GM19035 (cell line): ENCODE results near the gene OSBPL9.
"Not testable (repeated sequence)": the region's sequence is repeated elsewhere in the genome, so short reads cannot be mapped to it uniquely, and the experiment has no call there.

Experiments
- ATAC-seq: cut with Tn5 transposase; IDR thresholded peaks from one replicate; pipeline ENCODE4 v1.9.1; 2021; ENCODE audit not compliant: unreplicated experiment

OSBPL9 gene

GRCh38 chr1:51705035-51705434, 88.1 kb downstream of the OSBPL9 start:
- ATAC-seq = no peak

GRCh38 chr1:51708911-51709760, 92.2 kb downstream of the OSBPL9 start:
- no peak for ATAC-seq

DNA sequence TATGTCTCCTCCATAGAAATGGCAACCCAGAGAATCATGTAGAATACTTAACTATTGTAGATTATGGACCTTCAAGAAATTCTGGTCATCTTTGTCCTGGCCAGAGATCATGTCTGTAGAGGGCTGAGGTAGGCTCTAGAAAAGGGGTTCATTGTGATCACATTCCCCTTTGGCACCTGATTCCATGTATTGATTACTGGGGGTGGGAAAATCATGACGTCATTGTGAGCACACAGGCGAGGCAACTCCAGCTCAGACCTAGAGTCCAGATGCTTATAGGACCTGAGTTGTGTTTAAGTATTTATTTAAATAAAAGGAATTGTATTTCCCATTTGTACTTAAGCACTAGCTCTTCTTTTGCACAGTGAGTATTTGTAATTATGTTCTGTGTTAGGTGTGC, 93.1 kb downstream of the OSBPL9 start:
- ATAC-seq = no peak

DNA sequence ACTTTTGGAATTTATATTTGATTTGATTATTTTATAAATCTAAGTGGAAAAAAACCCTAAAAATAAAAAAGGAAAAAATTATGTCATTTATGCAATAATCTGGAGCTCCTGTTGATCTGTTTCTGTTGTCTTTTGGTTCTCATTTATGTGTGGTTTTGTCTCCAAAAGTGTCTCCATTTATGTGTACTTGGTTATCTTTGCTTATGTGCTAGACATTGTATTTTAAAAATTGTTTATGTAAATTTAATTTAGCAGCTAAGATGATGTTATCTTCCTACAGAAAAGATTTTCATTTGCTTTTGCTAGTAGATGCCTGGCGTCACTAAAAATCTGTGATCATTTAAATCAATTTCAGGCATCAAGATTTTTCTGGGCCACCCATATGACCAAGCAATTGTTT, 95.7 kb downstream of the OSBPL9 start:
- no peak for ATAC-seq

DNA sequence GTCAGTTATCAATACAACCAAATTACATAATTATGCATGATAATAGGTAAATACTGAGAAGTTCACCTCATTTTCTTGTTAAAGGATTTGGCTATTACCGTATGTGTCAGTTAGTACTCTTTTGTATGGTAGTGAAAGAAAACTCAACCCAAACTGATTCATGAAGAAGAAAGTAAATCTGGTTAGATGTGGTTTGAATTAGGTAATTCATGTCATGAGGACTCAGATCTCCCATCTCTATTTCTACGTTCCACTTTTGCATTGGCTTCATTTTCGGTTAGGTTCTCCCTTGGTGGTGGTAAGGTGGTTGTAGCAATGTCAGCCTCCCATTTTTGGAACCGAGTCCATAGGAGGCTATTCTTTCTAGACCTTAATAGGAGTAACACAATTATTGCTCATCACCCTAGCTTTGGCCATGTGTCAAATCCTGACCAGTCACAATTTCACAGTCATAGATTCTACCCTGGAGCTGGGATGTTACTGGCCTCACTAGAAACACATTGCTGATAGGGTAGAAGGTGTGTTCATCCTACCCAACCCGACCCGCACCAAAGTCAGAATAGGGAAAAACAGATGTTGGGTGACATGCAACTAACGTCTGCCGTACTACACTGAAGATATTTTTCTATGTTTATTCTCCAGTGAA, 97.6 kb downstream of the OSBPL9 start:
- ATAC-seq = no peak

DNA sequence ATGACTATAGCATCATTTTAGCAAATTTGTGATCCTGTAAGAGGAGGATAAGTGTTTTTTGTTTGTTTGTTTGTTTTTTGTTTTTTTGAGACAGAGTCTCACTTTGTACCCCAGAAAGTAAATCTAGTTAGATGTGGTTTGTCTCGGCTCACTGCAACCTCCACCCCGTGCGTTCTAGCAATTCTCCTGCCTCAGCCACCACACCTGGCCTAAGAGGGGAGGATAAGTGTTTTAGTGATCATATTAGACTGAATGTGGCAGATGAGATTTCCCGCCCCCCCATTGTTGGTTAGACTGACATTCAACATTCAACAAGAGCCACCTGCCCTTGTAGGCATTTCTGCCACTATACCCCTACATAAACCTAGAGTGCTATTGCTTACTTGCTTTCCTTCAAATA, 98.5 kb downstream of the OSBPL9 start:
- ATAC-seq = no peak

DNA sequence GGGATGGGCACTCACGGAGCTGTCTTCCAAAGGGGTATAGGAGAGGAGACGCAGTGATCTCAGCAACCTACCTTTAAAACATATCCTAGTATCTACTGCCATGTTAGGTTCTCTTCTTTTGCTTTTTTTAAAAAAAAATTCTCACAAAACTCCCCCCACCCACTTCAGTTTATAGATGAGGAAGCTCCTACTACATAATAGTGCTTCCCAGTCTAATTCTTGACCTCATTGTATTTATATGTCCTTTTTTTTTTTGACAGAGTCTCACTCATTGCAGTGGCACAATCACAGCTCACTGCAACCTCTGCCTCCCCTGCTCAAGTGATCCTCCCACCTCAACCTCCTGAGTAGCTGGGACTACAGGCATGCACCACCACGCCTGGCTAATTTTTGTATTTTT, 99.9 kb downstream of the OSBPL9 start:
- ATAC-seq = no peak

DNA sequence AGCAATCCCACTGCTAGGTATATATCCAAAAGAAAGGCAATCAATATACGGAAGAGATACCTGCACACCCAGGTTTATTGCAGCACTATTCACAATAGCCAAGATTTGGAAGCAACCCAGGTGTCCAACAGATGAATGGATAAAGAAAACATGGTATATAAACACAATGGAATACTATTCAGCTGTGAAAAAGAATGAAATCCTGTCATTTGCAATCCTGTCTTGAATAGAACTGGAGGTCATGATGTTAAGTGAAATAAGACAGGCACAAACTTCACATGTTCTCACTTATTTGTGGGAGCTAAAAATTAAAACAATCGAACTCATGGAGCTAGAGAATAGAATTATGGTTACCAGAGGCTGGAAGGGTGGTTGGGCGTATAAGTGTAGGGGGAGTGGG, 101.0 kb downstream of the OSBPL9 start:
- no peak for ATAC-seq

GRCh38 chr1:51719146-51719545, 102.3 kb downstream of the OSBPL9 start:
- ATAC-seq = no peak

- no peak for ATAC-seq
These were observed 107.9 kb downstream of the OSBPL9 start for GRCh38 chr1:51724797-51725196.

- no peak for ATAC-seq
These were observed 109.2 kb downstream of the OSBPL9 start for GRCh38 chr1:51726051-51726450.

DNA sequence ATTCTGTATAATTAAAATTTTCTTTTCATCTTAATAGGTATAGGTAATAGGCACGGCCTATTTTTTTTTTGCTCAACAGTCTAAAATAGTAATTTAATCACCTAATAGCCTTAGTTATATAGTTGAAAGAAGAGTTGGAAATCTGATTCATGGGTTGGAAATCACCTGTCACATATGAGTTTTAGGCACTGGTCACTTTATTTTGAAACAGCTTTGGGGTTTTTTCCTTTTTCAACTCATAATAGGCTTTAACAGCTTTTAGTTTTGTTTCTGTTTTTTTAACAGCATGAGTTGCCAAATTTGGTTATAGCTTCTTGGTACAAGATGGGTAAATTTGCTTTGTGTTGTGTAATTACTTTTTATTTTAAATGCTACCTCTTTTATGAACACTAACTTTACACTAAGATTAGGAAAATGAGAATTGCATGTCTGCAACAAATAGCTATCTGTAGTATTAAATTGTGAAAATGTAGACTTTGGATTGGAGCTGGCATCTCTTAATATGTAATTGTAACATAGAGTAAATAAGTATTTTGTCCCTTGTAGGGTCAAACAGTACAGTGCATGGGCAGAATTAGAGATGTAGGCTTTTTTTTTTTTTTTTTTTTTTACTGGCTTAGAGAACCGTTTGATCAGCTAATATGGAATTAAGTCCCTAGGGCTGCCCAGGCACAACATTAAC, 109.8 kb downstream of the OSBPL9 start:
- ATAC-seq = no peak

GRCh38 chr1:51727366-51727765, 110.5 kb downstream of the OSBPL9 start:
- no peak for ATAC-seq

GRCh38 chr1:51728611-51729155, 111.8 kb downstream of the OSBPL9 start:
- ATAC-seq = no peak

- ATAC-seq = peak; percentile 92
These were observed 112.4 kb downstream of the OSBPL9 start for GRCh38 chr1:51729156-51729823.

DNA sequence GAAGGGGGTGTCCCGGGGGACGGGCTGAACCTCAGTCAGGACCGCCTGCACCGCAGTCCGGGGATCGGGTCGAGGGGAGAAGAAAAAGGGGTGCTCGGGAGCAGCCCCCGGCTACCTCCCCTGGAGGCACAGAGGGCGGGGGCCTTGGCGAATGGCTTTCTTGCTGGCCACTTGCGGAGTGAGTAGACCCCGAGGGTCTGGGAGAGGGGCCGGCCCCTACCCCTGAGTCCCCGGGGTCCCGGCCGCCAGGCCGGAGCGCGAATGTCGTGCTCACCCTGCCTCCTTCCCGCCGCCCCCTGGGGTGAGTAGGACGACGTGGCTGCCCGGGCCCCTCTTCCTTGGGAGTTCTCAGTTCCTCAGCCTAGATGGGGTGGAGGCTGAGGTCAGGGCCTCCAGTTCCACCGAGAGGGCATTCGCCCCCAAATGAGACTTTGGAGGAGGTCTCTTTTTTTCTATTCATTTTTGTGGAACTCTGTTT, 113.0 kb downstream of the OSBPL9 start:
- peak; percentile 37 for ATAC-seq

- no peak for ATAC-seq
These were observed 115.1 kb downstream of the OSBPL9 start for GRCh38 chr1:51731998-51732397.

- no peak for ATAC-seq
These were observed 116.0 kb downstream of the OSBPL9 start for GRCh38 chr1:51732701-51733425.

GRCh38 chr1:51733426-51733774, 116.5 kb downstream of the OSBPL9 start:
- ATAC-seq = not testable (repeated sequence)

DNA sequence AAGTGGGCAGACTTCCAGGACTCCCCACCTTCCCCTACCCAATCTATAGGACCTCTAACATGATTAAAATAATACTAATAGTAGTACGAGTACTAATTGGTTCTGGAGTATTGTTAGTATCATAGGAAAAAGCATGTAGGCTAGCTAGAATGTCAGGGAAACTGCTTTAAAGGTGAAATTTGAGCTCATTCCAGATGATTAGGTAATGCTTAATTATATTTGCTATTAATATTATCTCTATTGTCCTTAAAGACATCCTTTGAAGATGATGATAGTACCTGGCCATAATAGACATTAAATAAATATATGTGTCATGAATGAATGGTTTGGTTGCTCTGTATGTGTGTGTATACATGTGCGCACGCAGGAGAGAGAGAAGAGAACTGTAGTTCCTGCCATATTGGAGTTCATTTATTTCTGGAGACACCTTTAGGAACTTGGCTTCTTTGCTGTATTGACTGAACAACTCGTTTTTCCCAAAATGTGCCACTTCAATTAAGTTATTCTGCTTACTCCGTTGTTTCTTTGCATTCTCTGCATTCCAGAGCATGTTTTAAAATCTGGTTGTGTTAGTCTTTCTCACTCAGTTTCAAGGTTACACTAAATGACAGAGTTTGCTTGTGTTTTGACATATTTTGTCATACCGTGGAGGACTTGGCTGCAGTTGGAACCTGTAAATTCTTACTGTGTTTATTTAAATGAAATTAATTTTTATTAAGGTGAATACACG, 117.1 kb downstream of the OSBPL9 start:
- no peak for ATAC-seq
